Lower leg skin (tissue), 3 donors: ENCODE measurements around the gene ADCK1.

Source experiments
- CTCF ChIP-seq, 3 donors: fragments of 450-650 bp; IDR thresholded peaks; one replicate each; pipeline ENCODE4 v1.5.1; 2016; ENCODE audit warnings: antibody characterized with exemption in 3 of 3, mild to moderate bottlenecking in 3 of 3, moderate library complexity in 2 of 3
- POLR2A ChIP-seq, 2 donors: fragments of 450-650 bp; IDR thresholded peaks; one replicate each; pipeline ENCODE4 v1.6.1; 2016 to 2017; ENCODE audit warnings: antibody characterized with exemption in 2 of 2, mild to moderate bottlenecking in 1 of 2, moderate library complexity in 1 of 2

GRCh38 chr14:77861201-77861600 is 61.3 kb downstream of the ADCK1 start:
- TF ChIP-seq POLR2A (IDR thresholded peaks at IDR 0.05) (no peak), CTCF (IDR thresholded peaks at IDR 0.05) (no peak)
